Skeletal muscle satellite cell (primary cell): ENCODE data around the gene RFFL.

ENCODE experiments used
- H3K27me3 ChIP-seq: 2 replicates; pipeline ENCODE4 v1.7.0; 2013; ENCODE audit warnings: low read length; ENCODE audit not compliant: control insufficient read depth, insufficient read depth
- H3K36me3 ChIP-seq: 2 replicates; pipeline ENCODE4 v1.7.0; 2013; ENCODE audit warnings: mild to moderate bottlenecking, control low read depth, low read length; ENCODE audit not compliant: insufficient read depth
- H3K4me1 ChIP-seq: 2 replicates; pipeline ENCODE4 v1.7.0; 2013; ENCODE audit warnings: low read length; ENCODE audit not compliant: control insufficient read depth, insufficient read depth
- H3K4me2 ChIP-seq: 2 replicates; pipeline ENCODE4 v1.7.0; 2013; ENCODE audit warnings: mild to moderate bottlenecking, low read length
- H3K4me3 ChIP-seq: 2 replicates; pipeline ENCODE4 v1.7.0; 2013; ENCODE audit warnings: low read length
- H3K9ac ChIP-seq: 2 replicates; pipeline ENCODE4 v1.7.0; 2013; ENCODE audit warnings: mild to moderate bottlenecking, low read depth, low read length, moderate library complexity
- H3K9me3 ChIP-seq: replicated peaks from 2 replicates; pipeline ENCODE4 v1.7.0; 2013; ENCODE audit warnings: mild to moderate bottlenecking, control low read depth, low read length

RFFL gene

GRCh38 chr17:35089586-35090296 lies 26.2 kb upstream of the RFFL start:
- Histone ChIP-seq H3K9me3 (no peaks in the 10 kb centered on the region), H3K27me3 (no peaks in the 10 kb centered on the region), H3K36me3 (no peaks in the 10 kb centered on the region), H3K4me1 (peaks cover 43% of the 10 kb centered on the region), H3K9ac (peak overlapping the region; percentile 70), H3K4me2 (peak overlapping the region; percentile 74), H3K4me3 (peak overlapping the region; percentile 60)

GRCh38 chr17:35088881-35089585 lies 25.5 kb upstream of the RFFL start:
- H3K9me3 ChIP-seq: no peaks in the 10 kb centered on the region
- peaks cover 45% of the 10 kb centered on the region for H3K4me1 ChIP-seq
- H3K36me3 ChIP-seq: no peaks in the 10 kb centered on the region
- peak overlapping the region; percentile 93 for H3K4me3 ChIP-seq
- H3K4me2 ChIP-seq: peak overlapping the region; percentile 85
- no peaks in the 10 kb centered on the region for H3K27me3 ChIP-seq
- H3K9ac ChIP-seq: peak overlapping the region; percentile 91

GRCh38 chr17:35088356-35088880 lies 24.9 kb upstream of the RFFL start:
- H3K9me3 ChIP-seq: no peaks in the 10 kb centered on the region
- H3K4me1 ChIP-seq: peaks cover 46% of the 10 kb centered on the region
- H3K4me3 ChIP-seq: peak overlapping the region; percentile 93
- no peaks in the 10 kb centered on the region for H3K27me3 ChIP-seq
- H3K4me2 ChIP-seq: peak overlapping the region; percentile 85
- no peaks in the 10 kb centered on the region for H3K36me3 ChIP-seq
- peak overlapping the region; percentile 91 for H3K9ac ChIP-seq

GRCh38 chr17:35087731-35088355 lies 24.3 kb upstream of the RFFL start:
- Histone ChIP-seq H3K4me3 (peak overlapping the region; percentile 93), H3K27me3 (no peaks in the 10 kb centered on the region), H3K36me3 (no peaks in the 10 kb centered on the region), H3K9me3 (no peaks in the 10 kb centered on the region), H3K4me1 (peaks cover 51% of the 10 kb centered on the region), H3K4me2 (peak overlapping the region; percentile 85), H3K9ac (peak overlapping the region; percentile 91)

GRCh38 chr17:35086931-35087573 lies 23.5 kb upstream of the RFFL start:
- Histone ChIP-seq H3K27me3 (no peaks in the 10 kb centered on the region), H3K4me3 (peak overlapping the region; percentile 93), H3K9ac (peak overlapping the region; percentile 91), H3K4me1 (peaks cover 59% of the 10 kb centered on the region), H3K4me2 (peak overlapping the region; percentile 85), H3K36me3 (no peaks in the 10 kb centered on the region), H3K9me3 (no peaks in the 10 kb centered on the region)

- H3K9me3 ChIP-seq: no peaks in the 10 kb centered on the region
- H3K36me3 ChIP-seq: no peaks in the 10 kb centered on the region
- H3K4me1 ChIP-seq: peaks cover 68% of the 10 kb centered on the region
- peak overlapping the region; percentile 52 for H3K4me2 ChIP-seq
- no peak overlapping the region for H3K9ac ChIP-seq
- H3K4me3 ChIP-seq: no peak overlapping the region
- H3K27me3 ChIP-seq: no peaks in the 10 kb centered on the region
These were observed 22.7 kb upstream of the RFFL start for GRCh38 chr17:35086164-35086563.

- no peaks in the 10 kb centered on the region for H3K36me3 ChIP-seq
- H3K9ac ChIP-seq: peak overlapping the region; percentile 38
- no peak overlapping the region for H3K4me3 ChIP-seq
- no peaks in the 10 kb centered on the region for H3K9me3 ChIP-seq
- H3K27me3 ChIP-seq: no peaks in the 10 kb centered on the region
- peak overlapping the region; percentile 52 for H3K4me2 ChIP-seq
- H3K4me1 ChIP-seq: peaks cover 78% of the 10 kb centered on the region
These were observed 21.5 kb upstream of the RFFL start for GRCh38 chr17:35084987-35085386.

GRCh38 chr17:35083071-35083470 lies 19.6 kb upstream of the RFFL start:
- H3K4me1 ChIP-seq: peaks cover 80% of the 10 kb centered on the region
- H3K4me3 ChIP-seq: no peak overlapping the region
- no peak overlapping the region for H3K9ac ChIP-seq
- H3K27me3 ChIP-seq: no peaks in the 10 kb centered on the region
- no peaks in the 10 kb centered on the region for H3K36me3 ChIP-seq
- no peaks in the 10 kb centered on the region for H3K9me3 ChIP-seq
- H3K4me2 ChIP-seq: peak overlapping the region; percentile 64

GRCh38 chr17:35082073-35082657 lies 18.7 kb upstream of the RFFL start:
- H3K4me3 ChIP-seq: no peak overlapping the region
- no peaks in the 10 kb centered on the region for H3K27me3 ChIP-seq
- peak overlapping the region; percentile 64 for H3K4me2 ChIP-seq
- H3K9ac ChIP-seq: no peak overlapping the region
- H3K36me3 ChIP-seq: no peaks in the 10 kb centered on the region
- peaks cover 71% of the 10 kb centered on the region for H3K4me1 ChIP-seq
- H3K9me3 ChIP-seq: no peaks in the 10 kb centered on the region

GRCh38 chr17:35081638-35082037 lies 18.1 kb upstream of the RFFL start:
- peaks cover 66% of the 10 kb centered on the region for H3K4me1 ChIP-seq
- no peaks in the 10 kb centered on the region for H3K9me3 ChIP-seq
- H3K36me3 ChIP-seq: no peaks in the 10 kb centered on the region
- no peak overlapping the region for H3K4me3 ChIP-seq
- no peak overlapping the region for H3K9ac ChIP-seq
- no peaks in the 10 kb centered on the region for H3K27me3 ChIP-seq
- H3K4me2 ChIP-seq: no peak overlapping the region

- H3K4me3 ChIP-seq: no peak overlapping the region
- no peak overlapping the region for H3K9ac ChIP-seq
- H3K4me1 ChIP-seq: peaks cover 55% of the 10 kb centered on the region
- H3K9me3 ChIP-seq: no peaks in the 10 kb centered on the region
- no peaks in the 10 kb centered on the region for H3K27me3 ChIP-seq
- H3K4me2 ChIP-seq: no peak overlapping the region
- no peaks in the 10 kb centered on the region for H3K36me3 ChIP-seq
These were observed 17.0 kb upstream of the RFFL start for GRCh38 chr17:35080536-35080935.
